GM11168 (cell line): ENCODE measurements around the gene SLC2A10.
"Not testable (repeated sequence)": the region's sequence is repeated elsewhere in the genome, so short reads cannot be mapped to it uniquely, and the experiment has no call there.

Experiments
- in situ Hi-C: fragments of 300-500 bp; cut with MboI; formaldehyde crosslinking; loops from one replicate; pipeline ENCODE4 v1.12.0; 2022; ENCODE audit warnings: low sequenced_read_pairs; ENCODE audit not compliant: unreplicated experiment

SLC2A10 gene

GRCh38 chr20:46709459-46710152 is at the start of gene SLC2A10:
Gene SLC2A10 (plus strand): TSS chr20:46709649. CDS start chr20:46709737, 88 bp downstream.
- in situ Hi-C loops = no loop called here

- in situ Hi-C loops = no loop called here
Observed at GRCh38 chr20:46660487-46660886, 49.0 kb upstream of the SLC2A10 start.

- in situ Hi-C loops = no loop called here
Observed at GRCh38 chr20:46661659-46662058, 47.8 kb upstream of the SLC2A10 start.

GRCh38 chr20:46663531-46663930 is 45.9 kb upstream of the SLC2A10 start:
- in situ Hi-C loops = no loop called here

- in situ Hi-C loops = no loop called here
Observed at GRCh38 chr20:46665602-46666001, 43.8 kb upstream of the SLC2A10 start.

- in situ Hi-C loops = no loop called here
Observed at GRCh38 chr20:46666306-46666705, 43.1 kb upstream of the SLC2A10 start.

GRCh38 chr20:46666818-46667515 is 42.5 kb upstream of the SLC2A10 start:
- in situ Hi-C loops = no loop called here

- in situ Hi-C loops = no loop called here
Observed at GRCh38 chr20:46670228-46670584, 39.2 kb upstream of the SLC2A10 start.

- in situ Hi-C loops = no loop called here
Observed at GRCh38 chr20:46670585-46671584, 38.6 kb upstream of the SLC2A10 start.

- in situ Hi-C loops = no loop called here
Observed at GRCh38 chr20:46671866-46672542, 37.4 kb upstream of the SLC2A10 start.

- in situ Hi-C loops = no loop called here
Observed at GRCh38 chr20:46672543-46673148, 36.8 kb upstream of the SLC2A10 start.

- in situ Hi-C loops = no loop called here
Observed at GRCh38 chr20:46673394-46674252, 35.8 kb upstream of the SLC2A10 start.

GRCh38 chr20:46674253-46675083 is 35.0 kb upstream of the SLC2A10 start:
- in situ Hi-C loops = no loop called here

GRCh38 chr20:46676649-46677316 is 32.7 kb upstream of the SLC2A10 start:
- in situ Hi-C loops = not testable (repeated sequence)

GRCh38 chr20:46677608-46678007 is 31.8 kb upstream of the SLC2A10 start:
- in situ Hi-C loops = no loop called here

- in situ Hi-C loops = no loop called here
Observed at GRCh38 chr20:46678516-46678915, 30.9 kb upstream of the SLC2A10 start.

GRCh38 chr20:46680684-46681031 is 28.8 kb upstream of the SLC2A10 start:
- in situ Hi-C loops = loop anchor here (5.0 kb wide), 1 partner anchor 158 kb away; no protein-coding TSS in a partner anchor
